HG02970 (cell line): ENCODE measurements around the gene B4GALT2.

Experiments used
- ATAC-seq: cut with Tn5 transposase; IDR thresholded peaks from one replicate; pipeline ENCODE4 v1.9.1; 2021; ENCODE audit warnings: mild to moderate bottlenecking, moderate library complexity, moderate number of reproducible peaks; ENCODE audit not compliant: unreplicated experiment, low FRiP score

The B4GALT2 gene

GRCh38 chr1:43978551-43979260, at the start of gene B4GALT2:
Gene B4GALT2 (plus strand): TSS chr1:43979210. CDS start chr1:43981161, 1,951 bp downstream.
- ATAC-seq, result no peak

GRCh38 chr1:43930168-43930948, 48.7 kb upstream of the B4GALT2 start:
- no peak for ATAC-seq

GRCh38 chr1:43930949-43931275, 48.1 kb upstream of the B4GALT2 start:
- ATAC-seq, result no peak

- ATAC-seq, result no peak
Observed at GRCh38 chr1:43931711-43932660, 47.0 kb upstream of the B4GALT2 start.

GRCh38 chr1:43932786-43933385, 46.1 kb upstream of the B4GALT2 start:
- no peak for ATAC-seq

GRCh38 chr1:43933386-43934100, 45.5 kb upstream of the B4GALT2 start, which contains the start of gene ARTN:
Gene ARTN (plus strand): TSS chr1:43933801. CDS start chr1:43935657, 1,856 bp downstream.
- ATAC-seq, result no peak

GRCh38 chr1:43934101-43934985, 44.7 kb upstream of the B4GALT2 start:
- no peak for ATAC-seq

GRCh38 chr1:43934986-43935324, 44.1 kb upstream of the B4GALT2 start:
- ATAC-seq, result no peak

GRCh38 chr1:43935711-43936427, 43.1 kb upstream of the B4GALT2 start:
- ATAC-seq, result no peak

GRCh38 chr1:43936431-43937151, 42.4 kb upstream of the B4GALT2 start:
- no peak for ATAC-seq

GRCh38 chr1:43937179-43937865, 41.7 kb upstream of the B4GALT2 start:
- ATAC-seq, result no peak

- no peak for ATAC-seq
Observed at GRCh38 chr1:43938383-43938782, 40.6 kb upstream of the B4GALT2 start.

GRCh38 chr1:43938892-43939587, 40.0 kb upstream of the B4GALT2 start:
- ATAC-seq, result no peak

- no peak for ATAC-seq
Observed at GRCh38 chr1:43942411-43942810, 36.6 kb upstream of the B4GALT2 start.

- no peak for ATAC-seq
Observed at GRCh38 chr1:43944860-43945259, 34.1 kb upstream of the B4GALT2 start.

GRCh38 chr1:43945674-43946235, 33.3 kb upstream of the B4GALT2 start:
- ATAC-seq, result no peak
